ENCODE measurements around the gene GRB10. TPM values are rescaled to one million over a fixed set of nuclear protein-coding genes. Genes with fewer than 3 reads are reported as not detected.

GRB10 gene
- total and polyA plus RNA-seq, 2 of the 8 experiments (the other 6 are each of a cell fraction or from before 2014, with no cell fraction given), result 35.7 to 97.0 TPM

- TF ChIP-seq BACH1 (IDR thresholded peaks at IDR 0.05; ENCODE audit: low read length) (no peak), JUND (IDR thresholded peaks at IDR 0.05; ENCODE audit: low read length) (no peak), POLR2A (IDR thresholded peaks at IDR 0.05; ENCODE audit: control extremely low read depth in 1 of 2, low read depth in 2 of 2, low read length in 2 of 2) (no peak), CBX8 (IDR thresholded peaks at IDR 0.05; ENCODE audit: borderline replicate concordance, low read depth, low read length) (no peak), MAX (IDR thresholded peaks at IDR 0.05) (no peak), SIRT6 (IDR thresholded peaks at IDR 0.05; ENCODE audit: low read length) (no peak)
Measured at GRCh38 chr7:50565977-50566376, 216.7 kb downstream of the GRB10 start (continued).

Measured in H1 (cell line).